Stimulated activated effector memory CD8-positive, alpha-beta T cell treated with anti-CD3 and anti-CD28 coated beads, Interleukin-12 subunit alpha, Interleukin-12 subunit beta, amount 100 ng/mL, for 72 hours (primary cell): ENCODE results near the gene CACNB4.

ENCODE experiments used
- ATAC-seq: fragments of 150-1000 bp; cut with Tn5 transposase; 2 replicates; pipeline ENCODE4 v1.10.0; 2021
- DNase-seq, 2 donors: peaks; one replicate each; pipeline ENCODE4 v3.0.0; 2021 to 2022; ENCODE audit warnings: low spot score in 2 of 2
- H3K27ac Mint-ChIP-seq: one replicate; pipeline ENCODE4 v1.8.0; 2022; ENCODE audit warnings: mild to moderate bottlenecking, mixed read lengths
- H3K36me3 Mint-ChIP-seq: one replicate; pipeline ENCODE4 v1.8.0; 2022; ENCODE audit warnings: mild to moderate bottlenecking, mixed read lengths
- H3K4me1 Mint-ChIP-seq: one replicate; pipeline ENCODE4 v1.8.0; 2022; ENCODE audit warnings: mixed read lengths
- H3K4me3 Mint-ChIP-seq: one replicate; pipeline ENCODE4 v1.8.0; 2022; ENCODE audit warnings: mild to moderate bottlenecking, mixed read lengths
- H3K9me3 Mint-ChIP-seq: one replicate; pipeline ENCODE4 v1.8.0; 2022; ENCODE audit warnings: mixed read lengths

Gene CACNB4

DNA sequence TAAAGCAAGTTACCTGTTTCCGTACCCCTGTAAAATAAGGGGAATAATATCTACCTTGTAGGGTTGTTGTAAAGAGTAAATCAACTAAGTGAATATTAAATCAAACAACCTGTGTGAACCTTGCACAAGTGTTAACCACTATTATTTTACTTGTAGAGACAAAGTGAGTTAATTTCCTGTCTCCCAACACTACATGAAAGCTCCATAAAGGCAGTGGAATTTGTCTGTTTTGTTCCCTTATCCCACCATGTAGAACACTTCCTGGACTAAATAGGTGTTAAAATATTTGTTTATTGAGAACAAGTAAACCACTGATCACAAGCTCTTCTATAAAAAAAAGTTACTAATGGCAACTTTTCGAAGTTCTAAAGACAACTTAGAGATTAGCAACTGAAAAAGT is 274.0 kb downstream of the CACNB4 start:
- ATAC-seq: no peak
- no peak for DNase-seq
- Mint-ChIP-seq H3K4me3 (no peak overlapping the region), H3K4me1 (peaks cover 77% of the 10 kb centered on the region), H3K36me3 (peaks cover 26% of the 10 kb centered on the region), H3K9me3 (no peaks in the 10 kb centered on the region), H3K27ac (no peak overlapping the region)

DNA sequence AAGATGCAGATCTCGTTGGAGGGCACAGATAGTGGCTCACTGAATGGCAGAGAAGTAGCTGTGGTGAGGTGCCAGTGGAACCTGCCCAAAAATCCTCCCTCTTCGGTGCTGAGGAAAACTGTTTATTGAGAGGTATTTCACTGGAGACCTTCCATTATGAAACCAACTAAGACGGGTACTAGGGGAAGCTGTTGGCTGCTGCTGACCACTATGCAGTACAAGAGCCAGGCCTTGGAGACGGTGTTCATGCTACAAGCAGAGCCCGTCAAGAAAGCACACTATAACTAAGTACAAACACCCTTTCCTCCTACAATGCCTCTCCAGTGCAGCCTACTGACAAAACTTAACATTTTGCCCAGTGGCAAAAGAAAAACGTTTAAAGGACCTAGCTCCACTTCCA is 275.2 kb downstream of the CACNB4 start:
- H3K4me1 Mint-ChIP-seq: peaks cover 76% of the 10 kb centered on the region
- H3K9me3 Mint-ChIP-seq: no peaks in the 10 kb centered on the region
- DNase-seq (no peak), ATAC-seq (no peak)
- H3K36me3 Mint-ChIP-seq: peaks cover 21% of the 10 kb centered on the region
- no peak overlapping the region for H3K27ac Mint-ChIP-seq
- no peak overlapping the region for H3K4me3 Mint-ChIP-seq

DNA sequence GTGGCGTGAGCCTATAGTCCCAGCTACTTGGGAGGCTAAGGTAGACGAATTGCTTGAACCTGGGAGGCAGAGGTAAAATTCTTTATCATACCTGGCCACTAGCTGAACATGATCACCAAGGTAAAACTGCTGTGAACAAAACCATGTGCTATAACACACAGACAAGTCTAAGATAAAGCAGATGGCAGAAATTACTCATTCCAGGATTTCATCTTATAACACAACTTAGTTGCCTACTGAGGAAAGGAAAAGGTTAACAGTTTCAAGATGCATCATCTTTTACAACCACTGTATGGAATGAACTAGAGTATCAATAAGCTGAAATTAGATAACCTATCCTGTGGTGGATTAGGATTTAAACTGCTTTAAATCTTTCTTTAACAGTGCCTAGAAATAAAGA is 278.9 kb downstream of the CACNB4 start:
- DNase-seq (no peak), ATAC-seq (peak; percentile 98)
- no peak overlapping the region for H3K4me3 Mint-ChIP-seq
- no peaks in the 10 kb centered on the region for H3K9me3 Mint-ChIP-seq
- H3K27ac Mint-ChIP-seq: no peak overlapping the region
- peaks cover 60% of the 10 kb centered on the region for H3K4me1 Mint-ChIP-seq
- H3K36me3 Mint-ChIP-seq: peaks cover 17% of the 10 kb centered on the region

DNA sequence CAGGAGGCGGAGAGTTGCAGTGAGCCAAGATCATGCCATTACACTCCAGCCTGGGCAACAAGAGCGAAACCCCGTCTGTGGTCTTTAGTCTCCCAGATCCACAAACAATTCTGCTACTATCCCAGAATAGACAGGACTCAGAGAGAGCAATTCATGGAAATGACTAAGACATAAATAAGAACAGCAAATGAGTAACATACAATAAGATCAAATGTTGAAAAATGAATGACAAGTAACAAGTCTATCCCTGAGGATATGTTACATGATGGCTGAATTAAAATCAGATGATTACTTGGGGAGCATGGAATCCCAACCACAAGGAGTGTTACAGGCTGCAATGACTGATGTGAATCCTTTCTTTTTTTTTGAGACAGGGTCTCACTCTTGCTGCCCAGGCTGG is 280.9 kb downstream of the CACNB4 start:
- peaks cover 40% of the 10 kb centered on the region for H3K4me1 Mint-ChIP-seq
- ATAC-seq (no peak), DNase-seq (no peak)
- peaks cover 37% of the 10 kb centered on the region for H3K36me3 Mint-ChIP-seq
- H3K4me3 Mint-ChIP-seq: no peak overlapping the region
- H3K9me3 Mint-ChIP-seq: no peaks in the 10 kb centered on the region
- peak overlapping the region; percentile 24 for H3K27ac Mint-ChIP-seq

DNA sequence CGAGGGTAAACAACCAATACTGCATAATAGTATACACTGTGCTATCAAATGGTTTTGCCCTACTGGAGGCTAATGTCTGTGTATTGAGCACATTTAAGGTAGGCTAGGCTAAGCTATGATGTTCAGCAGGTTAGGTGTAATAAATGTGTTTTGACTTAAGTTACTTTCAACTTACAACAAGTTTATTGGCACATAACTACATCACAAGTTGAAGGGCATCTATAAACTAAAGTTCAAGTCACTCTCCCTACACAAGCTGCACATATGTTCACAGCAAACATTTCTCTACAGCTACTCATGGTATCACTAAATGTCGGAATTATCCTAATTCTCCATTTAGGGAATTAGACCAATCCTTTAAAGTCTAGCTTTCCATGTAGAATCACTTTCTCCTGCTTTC is 282.0 kb downstream of the CACNB4 start:
- no peak for DNase-seq
- ATAC-seq: no peak
- Mint-ChIP-seq H3K9me3 (no peaks in the 10 kb centered on the region), H3K27ac (peak overlapping the region; percentile 24), H3K4me3 (no peak overlapping the region), H3K4me1 (peaks cover 29% of the 10 kb centered on the region), H3K36me3 (peaks cover 48% of the 10 kb centered on the region)

DNA sequence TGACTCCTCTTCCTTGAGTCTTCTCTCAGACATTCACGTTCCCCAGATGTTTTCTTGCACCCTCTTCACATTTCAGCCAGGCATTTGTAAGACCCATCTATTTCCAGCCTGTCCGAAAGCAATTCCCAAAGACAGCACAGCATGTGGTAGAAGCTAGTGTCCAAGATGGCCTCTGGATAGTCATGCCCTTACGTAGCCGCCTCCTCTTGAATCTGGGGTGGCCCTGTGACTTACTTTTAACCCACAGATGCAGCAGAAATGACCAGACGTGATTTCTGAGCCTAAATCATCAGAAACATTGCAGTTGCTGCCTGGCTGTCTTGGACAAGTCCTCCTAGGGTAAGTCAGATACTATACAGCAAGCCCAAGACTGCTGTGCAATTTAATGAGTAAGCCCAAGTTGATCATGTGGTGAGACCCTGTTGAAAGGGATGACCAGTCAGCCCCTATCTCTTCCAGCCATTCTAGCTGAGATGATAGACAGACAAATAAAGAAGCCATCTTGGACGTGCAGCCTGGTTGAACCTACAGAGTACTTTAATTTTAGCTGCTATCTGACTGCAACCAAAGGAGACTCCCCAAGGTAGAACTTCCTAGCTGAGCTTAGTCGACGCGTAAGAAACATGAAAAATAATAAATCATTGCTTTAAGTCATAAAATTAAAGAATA is 282.9 kb downstream of the CACNB4 start:
- Mint-ChIP-seq H3K4me3 (no peak overlapping the region), H3K36me3 (peaks cover 57% of the 10 kb centered on the region), H3K9me3 (no peaks in the 10 kb centered on the region), H3K27ac (no peak overlapping the region), H3K4me1 (peaks cover 25% of the 10 kb centered on the region)
- ATAC-seq (no peak), DNase-seq (no peak)

DNA sequence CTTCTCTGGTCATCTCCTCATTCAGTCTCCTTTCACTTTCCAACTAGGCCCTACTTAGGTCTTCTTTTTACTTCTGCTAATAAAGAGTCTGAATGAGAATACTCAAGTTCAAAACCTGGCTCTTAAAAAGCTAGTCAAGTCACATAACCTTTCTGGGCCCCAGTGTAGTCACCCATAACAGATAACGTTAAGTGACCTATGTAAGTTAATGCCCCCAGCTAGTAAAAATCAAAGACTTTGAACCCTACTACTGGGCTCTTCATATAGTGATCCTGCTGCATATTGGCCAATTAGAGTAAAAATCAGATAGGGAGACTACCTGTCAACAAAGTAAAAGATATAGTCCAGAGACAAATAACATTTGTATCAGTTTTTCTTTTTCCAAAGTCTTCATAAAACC is 288.4 kb downstream of the CACNB4 start:
- Mint-ChIP-seq H3K36me3 (peaks cover 56% of the 10 kb centered on the region), H3K4me3 (no peak overlapping the region), H3K27ac (no peak overlapping the region), H3K4me1 (peaks cover 5% of the 10 kb centered on the region), H3K9me3 (no peaks in the 10 kb centered on the region)
- ATAC-seq (no peak), DNase-seq (no peak)

DNA sequence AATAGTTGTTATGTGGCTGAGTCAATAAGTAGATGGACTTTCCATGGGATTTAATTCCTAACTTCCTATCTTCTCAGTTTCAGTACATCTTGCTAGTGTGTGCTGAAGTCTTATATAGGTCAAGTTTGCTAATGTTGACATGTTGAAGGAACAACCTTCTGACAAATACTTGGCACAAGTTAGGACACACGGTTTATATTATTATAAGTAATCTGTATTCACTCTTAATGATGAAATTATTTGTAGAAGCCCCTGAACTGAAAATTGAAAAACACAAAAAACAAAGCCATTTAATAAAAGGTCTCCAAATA is 289.8 kb downstream of the CACNB4 start:
- Mint-ChIP-seq H3K9me3 (no peaks in the 10 kb centered on the region), H3K36me3 (peaks cover 41% of the 10 kb centered on the region), H3K27ac (no peak overlapping the region), H3K4me1 (no peaks in the 10 kb centered on the region), H3K4me3 (no peak overlapping the region)
- DNase-seq (no peak), ATAC-seq (no peak)

DNA sequence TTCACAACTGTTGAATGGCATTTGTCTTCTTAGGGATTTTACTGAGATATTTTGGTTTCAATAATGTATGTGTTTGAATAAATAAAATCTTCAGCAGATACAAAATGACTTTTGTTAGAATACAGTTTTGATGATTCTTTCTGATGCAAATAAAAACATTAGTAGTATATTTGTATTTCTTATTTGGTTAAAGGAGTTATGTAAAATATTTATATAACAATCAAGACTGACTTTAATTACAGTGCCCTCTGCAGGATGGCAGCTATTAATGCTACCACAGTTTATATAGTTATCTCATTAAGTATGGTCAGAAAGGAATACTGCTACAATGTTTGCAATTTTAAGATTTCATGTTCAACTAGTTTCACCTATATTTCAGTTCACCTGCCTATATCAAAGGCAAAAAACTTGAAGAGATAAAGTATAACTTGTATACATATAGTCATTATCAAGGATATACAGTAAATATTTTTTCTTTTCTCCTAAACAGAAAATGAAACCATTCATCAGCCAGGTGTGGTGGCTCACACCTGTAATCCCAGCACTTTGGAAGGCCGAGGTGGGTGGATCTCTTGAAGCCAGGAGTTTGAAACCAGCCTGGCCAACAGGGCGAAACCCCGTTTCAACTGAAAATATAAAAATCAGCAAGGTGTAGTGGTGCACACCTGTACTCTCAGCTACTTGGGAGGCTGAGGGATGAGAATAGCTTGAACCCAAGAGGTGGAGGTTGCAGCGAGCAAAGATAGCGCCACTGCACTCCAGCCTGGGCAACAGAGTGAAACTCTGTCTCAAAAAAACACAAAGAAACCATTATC is 290.4 kb downstream of the CACNB4 start:
- Mint-ChIP-seq H3K9me3 (no peaks in the 10 kb centered on the region), H3K36me3 (peaks cover 35% of the 10 kb centered on the region), H3K4me3 (no peak overlapping the region), H3K4me1 (no peaks in the 10 kb centered on the region), H3K27ac (no peak overlapping the region)
- no peak for ATAC-seq
- no peak for DNase-seq

DNA sequence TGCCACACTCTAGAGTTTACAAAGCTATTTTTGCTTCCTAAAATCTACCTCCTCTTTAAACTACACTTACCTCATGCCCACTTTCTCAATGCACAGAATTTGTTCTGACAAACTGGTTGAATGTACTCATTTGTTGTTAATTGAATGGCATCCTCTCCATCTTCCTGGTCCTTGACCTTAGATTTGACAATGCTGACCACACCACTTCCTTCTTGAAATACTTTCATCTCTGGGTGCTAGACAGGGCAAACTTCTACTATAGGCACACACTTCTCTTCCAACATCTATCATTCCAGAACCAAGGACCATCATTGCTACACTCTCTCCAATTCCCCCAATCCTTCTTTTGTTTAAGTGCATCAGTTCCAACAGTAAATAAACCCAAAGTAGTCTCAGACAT is 292.9 kb downstream of the CACNB4 start:
- no peak overlapping the region for H3K4me3 Mint-ChIP-seq
- DNase-seq (no peak), ATAC-seq (no peak)
- no peak overlapping the region for H3K27ac Mint-ChIP-seq
- no peaks in the 10 kb centered on the region for H3K9me3 Mint-ChIP-seq
- peaks cover 10% of the 10 kb centered on the region for H3K36me3 Mint-ChIP-seq
- H3K4me1 Mint-ChIP-seq: no peaks in the 10 kb centered on the region

DNA sequence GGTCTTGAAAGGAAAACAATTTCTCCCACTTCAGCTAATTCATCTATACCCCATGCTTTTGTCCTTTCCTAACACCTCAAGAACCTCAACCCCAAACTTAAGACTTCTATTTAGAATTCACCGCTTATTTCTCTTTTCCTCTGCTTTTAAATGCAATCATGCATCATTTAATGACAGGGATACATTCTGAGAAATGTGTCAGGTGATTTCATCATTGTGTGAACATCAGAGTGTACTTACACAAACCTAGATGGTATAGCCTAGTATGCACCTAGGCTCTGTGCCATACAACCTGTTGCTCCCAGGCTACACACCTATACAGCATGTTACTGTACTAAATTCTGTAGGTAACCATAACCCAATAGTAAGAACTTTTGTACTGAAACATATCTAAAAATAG is 293.5 kb downstream of the CACNB4 start:
- DNase-seq (no peak), ATAC-seq (no peak)
- Mint-ChIP-seq H3K36me3 (peaks cover 4% of the 10 kb centered on the region), H3K4me1 (no peaks in the 10 kb centered on the region), H3K9me3 (no peaks in the 10 kb centered on the region), H3K4me3 (no peak overlapping the region), H3K27ac (no peak overlapping the region)

DNA sequence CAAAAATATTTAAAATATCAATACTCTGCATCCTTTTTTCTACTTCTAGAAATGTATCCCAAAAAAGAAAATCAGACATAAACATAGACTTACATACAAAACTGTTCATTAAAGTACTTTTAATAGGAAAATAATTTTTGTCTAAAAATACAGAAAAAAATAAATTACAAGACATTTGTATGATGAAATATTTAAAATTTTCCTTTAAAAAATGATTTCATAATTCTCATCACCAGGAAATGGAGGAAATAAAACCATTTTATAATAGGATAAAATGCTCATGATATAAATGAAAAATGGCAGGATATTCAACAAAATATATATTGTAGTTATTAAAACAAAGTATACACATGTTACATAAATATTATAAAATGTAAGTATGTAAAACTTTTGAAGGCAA is 295.0 kb downstream of the CACNB4 start:
- H3K9me3 Mint-ChIP-seq: no peaks in the 10 kb centered on the region
- DNase-seq: no peak
- no peak overlapping the region for H3K4me3 Mint-ChIP-seq
- H3K27ac Mint-ChIP-seq: no peak overlapping the region
- ATAC-seq: no peak
- H3K36me3 Mint-ChIP-seq: peaks cover 2% of the 10 kb centered on the region
- H3K4me1 Mint-ChIP-seq: no peaks in the 10 kb centered on the region

DNA sequence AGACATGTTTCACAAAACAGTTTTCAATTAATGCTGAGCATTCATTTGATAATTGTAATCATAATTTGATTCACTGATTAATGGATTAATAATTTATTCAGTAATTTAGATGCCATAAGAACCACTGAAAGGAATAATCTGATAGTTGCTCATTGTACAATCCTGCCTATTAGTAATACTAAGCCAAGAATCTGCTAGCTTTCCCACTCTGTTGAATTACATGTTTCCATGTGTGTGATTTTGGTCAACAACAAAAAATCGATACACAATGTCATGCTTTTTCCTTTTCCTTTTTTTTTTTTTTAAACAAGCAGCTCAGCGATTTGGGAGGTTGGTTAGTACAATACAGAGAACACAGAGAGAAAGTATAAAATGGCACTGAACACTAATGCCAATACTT is 296.5 kb downstream of the CACNB4 start:
- DNase-seq: no peak
- H3K27ac Mint-ChIP-seq: no peak overlapping the region

DNA sequence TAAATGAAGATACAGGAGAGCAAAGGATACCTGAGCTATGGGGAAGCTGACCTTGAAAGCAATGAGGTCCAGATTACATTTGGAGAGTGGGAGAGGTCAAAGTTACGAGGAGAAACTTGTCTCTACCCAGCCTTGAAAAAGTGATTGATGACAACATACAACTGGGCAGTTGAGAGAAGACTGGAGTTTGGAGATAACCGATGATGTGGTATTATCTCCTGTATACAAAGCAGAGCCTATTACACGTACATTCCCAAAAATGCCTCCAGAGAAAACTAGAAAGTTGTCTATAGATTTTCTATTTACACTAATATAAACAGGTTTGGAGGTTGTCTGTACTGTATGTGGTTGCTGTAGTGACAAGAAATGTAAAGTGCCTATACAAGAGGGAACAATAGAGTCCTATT is 299.0 kb downstream of the CACNB4 start:
- Mint-ChIP-seq H3K27ac (no peak overlapping the region), H3K9me3 (no peaks in the 10 kb centered on the region), H3K4me3 (no peak overlapping the region), H3K36me3 (peaks cover 14% of the 10 kb centered on the region), H3K4me1 (peaks cover 6% of the 10 kb centered on the region)
- no peak for DNase-seq
- ATAC-seq: no peak

More for the DNA sequence above, 296.5 kb downstream of the CACNB4 start:
- Mint-ChIP-seq H3K9me3 (no peaks in the 10 kb centered on the region), H3K4me3 (no peak overlapping the region), H3K4me1 (no peaks in the 10 kb centered on the region), H3K36me3 (peaks cover 14% of the 10 kb centered on the region)
- ATAC-seq: no peak

DNA sequence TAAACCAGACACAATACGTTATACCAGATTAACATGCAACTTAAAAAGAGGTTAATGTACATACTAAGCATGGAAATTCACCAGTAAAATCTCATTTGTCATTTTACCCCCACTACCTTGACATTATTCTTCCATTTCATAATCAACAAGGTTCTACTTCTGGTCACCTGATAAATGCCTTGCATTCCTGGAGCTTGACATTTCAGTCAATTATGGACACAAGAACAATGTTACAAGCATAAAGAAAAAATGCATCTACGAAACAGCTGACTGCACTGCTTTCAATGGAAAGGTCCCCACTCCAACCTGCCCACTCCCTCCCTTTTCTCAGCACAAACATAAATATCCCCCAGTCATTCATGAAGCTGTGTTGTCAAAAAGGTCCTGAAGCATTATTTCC is 302.1 kb downstream of the CACNB4 start:
- ATAC-seq: no peak
- no peak overlapping the region for H3K4me3 Mint-ChIP-seq
- no peak for DNase-seq
- H3K9me3 Mint-ChIP-seq: no peaks in the 10 kb centered on the region
- peaks cover 14% of the 10 kb centered on the region for H3K36me3 Mint-ChIP-seq
- no peak overlapping the region for H3K27ac Mint-ChIP-seq
- peaks cover 6% of the 10 kb centered on the region for H3K4me1 Mint-ChIP-seq

DNA sequence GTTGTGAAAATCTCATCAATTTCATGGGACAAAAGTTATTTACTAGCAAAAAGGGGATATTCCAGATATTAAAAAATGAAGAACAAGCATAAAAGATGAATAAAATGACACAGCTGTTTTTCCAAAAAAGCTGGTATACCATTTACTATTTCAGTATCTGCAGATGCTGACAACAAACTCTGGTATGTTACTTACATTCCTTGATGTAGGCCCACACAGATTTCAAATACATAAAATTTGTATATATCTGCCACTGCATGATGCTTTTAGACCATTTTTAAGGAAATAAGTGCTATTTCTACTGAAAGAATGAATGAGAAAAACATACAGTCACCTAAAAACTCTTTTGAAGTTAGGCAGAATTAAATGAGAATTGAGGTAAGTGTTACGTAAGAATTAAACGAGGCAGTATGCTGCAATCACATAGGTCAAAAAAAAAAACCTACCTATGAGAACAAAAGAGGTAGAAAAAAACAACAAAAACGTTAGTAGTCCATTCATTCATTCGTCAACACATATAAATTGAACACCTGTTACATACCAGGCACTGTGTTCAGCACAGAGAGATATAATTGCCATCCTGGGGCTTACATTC is 303.1 kb downstream of the CACNB4 start:
- Mint-ChIP-seq H3K4me3 (no peak overlapping the region), H3K9me3 (no peaks in the 10 kb centered on the region), H3K4me1 (peaks cover 6% of the 10 kb centered on the region), H3K36me3 (peaks cover 14% of the 10 kb centered on the region), H3K27ac (no peak overlapping the region)
- ATAC-seq: no peak
- no peak for DNase-seq
